ENCODE data around the gene RUVBL2. TPM values are rescaled to one million over a fixed set of nuclear protein-coding genes. Genes with fewer than 3 reads are reported as not detected.

Gene RUVBL2
- total RNA-seq, 1 experiment from 2014 or later: 322 TPM

GRCh38 chr19:48959341-48960239 is 34.1 kb upstream of the RUVBL2 start:
- no peak for DNase-seq (ENCODE audit: low read depth in 1 of 2, low spot score in 2 of 2)
- H3K36me3 ChIP-seq: peaks cover 37% of the 10 kb centered on the region
- no peaks in the 10 kb centered on the region; the same call in 1 of the 2 replicates for H3K9me3 ChIP-seq (replicated peaks)
- peaks cover 40% of the 10 kb centered on the region for H3K4me1 ChIP-seq (replicated peaks)
- no peak overlapping the region for H3K4me3 ChIP-seq
- H3K27ac ChIP-seq: no peak overlapping the region
- no peaks in the 10 kb centered on the region for H3K27me3 ChIP-seq (replicated peaks)

DNA sequence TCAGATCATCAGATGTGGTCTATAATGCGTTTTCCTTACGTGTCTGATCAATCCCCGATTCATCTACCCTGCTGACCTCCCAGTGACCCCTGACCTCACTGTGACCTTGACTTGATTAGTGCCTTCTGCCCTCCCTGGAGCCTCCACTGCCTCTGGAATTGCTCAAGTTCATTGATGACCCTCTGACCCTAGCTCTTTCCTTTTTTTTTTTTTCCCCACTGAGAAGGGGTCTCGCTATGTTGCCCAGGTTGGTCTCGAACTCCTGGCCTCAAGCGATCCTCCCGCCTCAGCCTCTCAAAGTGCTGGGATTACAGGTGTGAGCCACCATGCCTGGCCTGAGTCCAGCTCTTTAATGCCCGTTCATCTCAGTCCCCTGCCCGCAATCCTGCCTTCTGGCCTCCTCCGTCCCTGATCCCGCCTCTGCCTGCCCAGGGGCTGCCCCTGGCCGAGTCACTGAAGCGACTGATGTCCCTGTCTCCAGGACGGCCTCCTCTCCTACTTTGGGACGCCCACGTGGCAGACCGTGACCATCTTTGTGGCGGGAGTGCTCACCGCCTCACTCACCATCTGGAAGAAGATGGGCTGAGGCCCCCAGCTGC is 32.5 kb upstream of the RUVBL2 start:
- no peaks in the 10 kb centered on the region for H3K27me3 ChIP-seq (replicated peaks)
- H3K36me3 ChIP-seq: peaks cover 31% of the 10 kb centered on the region
- H3K27ac ChIP-seq: no peak overlapping the region
- H3K4me1 ChIP-seq (replicated peaks): peaks cover 30% of the 10 kb centered on the region
- H3K9me3 ChIP-seq (replicated peaks): no peaks in the 10 kb centered on the region; the same call in 1 of the 2 replicates
- no peak for DNase-seq (ENCODE audit: low read depth in 1 of 2, low spot score in 2 of 2)
- no peak overlapping the region for H3K4me3 ChIP-seq

DNA sequence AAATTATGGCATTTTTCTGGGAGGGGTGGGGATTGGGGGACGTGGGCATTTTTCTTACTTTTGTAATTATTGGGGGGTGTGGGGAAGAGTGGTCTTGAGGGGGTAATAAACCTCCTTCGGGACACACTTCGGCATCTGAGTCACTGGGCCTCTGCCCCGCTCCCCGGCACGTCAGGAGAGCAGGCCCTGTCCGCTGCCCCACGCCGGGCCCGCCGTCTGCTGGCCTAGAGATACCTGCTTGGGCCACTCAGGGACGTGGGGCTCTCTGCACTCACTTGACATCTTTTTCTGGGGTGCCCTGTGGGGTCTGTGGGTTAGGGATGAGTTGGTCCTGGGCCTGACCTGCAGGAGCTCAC is 32.0 kb upstream of the RUVBL2 start:
- Histone ChIP-seq H3K27ac (peak overlapping the region; percentile 67; the same call in 1 of the 2 replicates), H3K4me3 (no peak overlapping the region), H3K9me3 (replicated peaks) (no peaks in the 10 kb centered on the region; the same call in 1 of the 2 replicates), H3K36me3 (peaks cover 34% of the 10 kb centered on the region), H3K27me3 (replicated peaks) (no peaks in the 10 kb centered on the region), H3K4me1 (replicated peaks) (peaks cover 33% of the 10 kb centered on the region)
- no peak for DNase-seq (ENCODE audit: low read depth in 1 of 2, low spot score in 2 of 2)

DNA sequence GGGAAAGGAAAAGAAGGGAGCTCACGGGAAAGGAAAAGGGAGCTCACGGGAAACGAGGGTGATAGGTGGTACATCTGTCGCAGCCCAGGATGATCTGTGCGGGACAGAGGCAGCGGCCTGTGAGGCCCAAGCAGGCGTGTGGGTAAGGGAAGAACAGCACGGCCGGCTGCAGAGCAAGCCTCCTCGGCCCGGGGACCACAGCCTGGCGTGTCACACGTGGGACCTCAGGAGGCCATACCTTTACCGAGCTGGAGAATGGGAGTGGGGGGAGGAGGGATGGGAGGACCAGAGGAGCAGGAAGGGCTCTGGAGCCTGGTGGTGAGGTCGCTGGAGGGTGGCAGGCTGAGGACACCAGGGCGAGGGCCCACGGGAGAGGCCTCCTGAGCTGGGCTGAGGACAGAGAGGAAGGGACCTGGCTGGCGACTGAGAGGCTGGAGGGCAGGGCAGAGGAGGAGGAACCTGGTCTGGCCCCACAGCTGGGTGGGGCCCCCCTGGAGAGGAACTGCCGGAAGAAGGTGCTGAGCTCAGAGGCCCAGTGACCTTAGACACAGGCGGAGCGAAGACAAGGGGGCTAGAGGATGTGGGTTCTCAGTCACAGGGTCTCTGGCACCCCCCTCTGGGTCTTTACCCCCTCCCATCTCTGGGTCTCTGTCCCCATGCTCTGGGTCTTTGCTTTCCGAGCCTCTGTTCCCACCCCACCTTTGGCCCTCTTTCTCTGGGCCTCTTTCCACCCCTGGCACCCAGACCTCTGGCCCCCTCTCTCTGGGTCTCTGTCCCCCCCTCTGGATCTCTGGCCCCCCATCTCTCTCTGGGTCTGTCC is 31.4 kb upstream of the RUVBL2 start:
- H3K4me1 ChIP-seq (replicated peaks): peaks cover 39% of the 10 kb centered on the region
- H3K4me3 ChIP-seq: no peak overlapping the region
- H3K36me3 ChIP-seq: peaks cover 40% of the 10 kb centered on the region
- H3K27ac ChIP-seq: peak overlapping the region; percentile 67
- peak; percentile 51 to 69 for DNase-seq (ENCODE audit: low read depth in 1 of 2, low spot score in 2 of 2)
- H3K27me3 ChIP-seq (replicated peaks): no peaks in the 10 kb centered on the region
- no peaks in the 10 kb centered on the region; the same call in 1 of the 2 replicates for H3K9me3 ChIP-seq (replicated peaks)

DNA sequence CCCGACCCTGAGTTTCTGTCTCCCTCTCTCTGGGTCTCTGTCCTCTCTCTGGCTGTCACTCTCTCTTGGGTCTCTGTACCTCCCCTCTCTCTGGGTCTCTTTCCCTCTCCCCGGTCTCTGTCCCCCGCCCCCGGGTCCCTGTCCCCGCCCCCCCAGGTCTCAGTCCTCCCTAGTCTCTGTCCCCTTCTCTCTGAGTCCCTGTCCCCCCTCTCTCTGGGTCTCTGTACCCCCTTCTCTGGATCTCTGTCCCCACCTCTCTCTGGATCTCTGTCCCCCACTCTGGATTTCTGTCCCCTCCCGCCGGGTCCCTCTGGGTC is 30.9 kb upstream of the RUVBL2 start:
- H3K4me1 ChIP-seq (replicated peaks): peaks cover 40% of the 10 kb centered on the region
- no peak for DNase-seq (ENCODE audit: low read depth in 1 of 2, low spot score in 2 of 2)
- H3K27me3 ChIP-seq (replicated peaks): no peaks in the 10 kb centered on the region
- H3K4me3 ChIP-seq: no peak overlapping the region
- H3K9me3 ChIP-seq (replicated peaks): no peaks in the 10 kb centered on the region; the same call in 1 of the 2 replicates
- peaks cover 41% of the 10 kb centered on the region for H3K36me3 ChIP-seq
- peak overlapping the region; percentile 67 for H3K27ac ChIP-seq

GRCh38 chr19:48963371-48964204 is 30.1 kb upstream of the RUVBL2 start:
- Histone ChIP-seq H3K9me3 (replicated peaks) (no peaks in the 10 kb centered on the region; the same call in 1 of the 2 replicates), H3K27me3 (replicated peaks) (no peaks in the 10 kb centered on the region), H3K36me3 (peaks cover 48% of the 10 kb centered on the region), H3K27ac (peak overlapping the region; percentile 99), H3K4me3 (no peak overlapping the region), H3K4me1 (replicated peaks) (peaks cover 40% of the 10 kb centered on the region)
- peak; percentile 86 to 89 for DNase-seq (ENCODE audit: low read depth in 1 of 2, low spot score in 2 of 2)

- H3K4me1 ChIP-seq (replicated peaks): peaks cover 40% of the 10 kb centered on the region
- no peaks in the 10 kb centered on the region; the same call in 1 of the 2 replicates for H3K9me3 ChIP-seq (replicated peaks)
- DNase-seq (ENCODE audit: low read depth in 1 of 2, low spot score in 2 of 2): peak in 1 of 2 experiments; percentile 46
- no peak overlapping the region for H3K4me3 ChIP-seq
- peak overlapping the region; percentile 99 for H3K27ac ChIP-seq
- H3K36me3 ChIP-seq: peaks cover 57% of the 10 kb centered on the region
- no peaks in the 10 kb centered on the region for H3K27me3 ChIP-seq (replicated peaks)
Measured at GRCh38 chr19:48964205-48965039, 29.3 kb upstream of the RUVBL2 start.

DNA sequence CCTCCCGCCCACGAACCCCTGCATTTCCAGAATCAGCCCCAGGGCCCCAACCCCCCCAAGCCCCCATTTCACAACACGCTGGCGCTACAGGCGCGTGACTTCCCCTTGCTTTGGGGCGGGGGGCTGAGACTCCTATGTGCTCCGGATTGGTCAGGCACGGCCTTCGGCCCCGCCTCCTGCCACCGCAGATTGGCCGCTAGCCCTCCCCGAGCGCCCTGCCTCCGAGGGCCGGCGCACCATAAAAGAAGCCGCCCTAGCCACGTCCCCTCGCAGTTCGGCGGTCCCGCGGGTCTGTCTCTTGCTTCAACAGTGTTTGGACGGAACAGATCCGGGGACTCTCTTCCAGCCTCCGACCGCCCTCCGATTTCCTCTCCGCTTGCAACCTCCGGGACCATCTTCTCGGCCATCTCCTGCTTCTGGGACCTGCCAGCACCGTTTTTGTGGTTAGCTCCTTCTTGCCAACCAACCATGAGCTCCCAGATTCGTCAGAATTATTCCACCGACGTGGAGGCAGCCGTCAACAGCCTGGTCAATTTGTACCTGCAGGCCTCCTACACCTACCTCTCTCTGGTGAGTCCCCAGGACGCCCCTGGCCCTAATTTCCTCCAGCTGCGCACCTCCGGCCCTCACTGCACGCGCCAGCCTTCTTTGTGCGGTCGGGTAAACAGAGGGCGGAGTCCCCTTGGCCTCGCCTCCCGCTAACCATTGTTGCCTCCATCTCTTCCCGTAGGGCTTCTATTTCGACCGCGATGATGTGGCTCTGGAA is 28.5 kb upstream of the RUVBL2 start, which contains the start of gene FTL:
TSS of gene FTL (plus strand) at position 270 of the 766 bp plus-strand sequence. CDS start at position 469, 199 bp downstream.
- H3K27me3 ChIP-seq (replicated peaks): no peaks in the 10 kb centered on the region
- peak within 1 kb of the TSS; percentile 99 for H3K27ac ChIP-seq
- H3K36me3 ChIP-seq: peaks cover 64% of the 10 kb centered on the region
- peak; percentile 93 to 94 for DNase-seq (ENCODE audit: low read depth in 1 of 2, low spot score in 2 of 2)
- no peaks in the 10 kb centered on the region; the same call in 1 of the 2 replicates for H3K9me3 ChIP-seq (replicated peaks)
- peaks cover 40% of the 10 kb centered on the region for H3K4me1 ChIP-seq (replicated peaks)
- H3K4me3 ChIP-seq: peak within 1 kb of the TSS; percentile 52

DNA sequence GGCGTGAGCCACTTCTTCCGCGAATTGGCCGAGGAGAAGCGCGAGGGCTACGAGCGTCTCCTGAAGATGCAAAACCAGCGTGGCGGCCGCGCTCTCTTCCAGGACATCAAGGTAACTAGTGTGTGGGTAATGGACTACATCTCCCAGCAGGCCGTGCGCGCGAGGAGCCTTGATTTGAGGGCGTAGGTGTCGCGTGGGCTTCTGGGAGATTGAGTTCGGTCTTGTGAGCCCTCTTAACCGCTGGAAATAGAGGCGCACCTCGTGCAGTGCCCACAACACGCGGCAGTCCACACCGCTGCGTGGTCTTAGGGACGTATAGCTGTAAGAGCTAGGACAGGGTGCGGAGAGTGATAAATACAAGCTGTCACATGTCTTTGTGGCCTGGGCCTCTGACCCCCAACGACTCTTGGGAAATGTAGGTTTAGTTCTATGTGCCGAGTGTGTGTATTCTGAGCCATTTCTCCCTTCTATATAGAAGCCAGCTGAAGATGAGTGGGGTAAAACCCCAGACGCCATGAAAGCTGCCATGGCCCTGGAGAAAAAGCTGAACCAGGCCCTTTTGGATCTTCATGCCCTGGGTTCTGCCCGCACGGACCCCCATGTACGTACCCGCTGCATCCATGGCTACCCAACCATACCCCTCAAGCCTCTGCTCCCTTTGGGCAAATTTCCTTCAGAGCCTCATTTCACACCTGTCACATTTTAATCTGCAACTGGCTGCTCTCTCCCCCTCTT is 27.7 kb upstream of the RUVBL2 start:
- Histone ChIP-seq H3K36me3 (peaks cover 67% of the 10 kb centered on the region), H3K27ac (peak overlapping the region; percentile 7; the same call in 1 of the 2 replicates), H3K4me1 (replicated peaks) (peaks cover 43% of the 10 kb centered on the region), H3K4me3 (peak overlapping the region; percentile 52), H3K27me3 (replicated peaks) (no peaks in the 10 kb centered on the region), H3K9me3 (replicated peaks) (no peaks in the 10 kb centered on the region; the same call in 1 of the 2 replicates)
- DNase-seq (ENCODE audit: low read depth in 1 of 2, low spot score in 2 of 2): peak; percentile 86 to 87

- Histone ChIP-seq H3K9me3 (replicated peaks) (no peaks in the 10 kb centered on the region; the same call in 1 of the 2 replicates), H3K4me1 (replicated peaks) (peaks cover 45% of the 10 kb centered on the region), H3K36me3 (peaks cover 69% of the 10 kb centered on the region), H3K27ac (no peak overlapping the region), H3K27me3 (replicated peaks) (no peaks in the 10 kb centered on the region), H3K4me3 (peak overlapping the region; percentile 52)
- DNase-seq (ENCODE audit: low read depth in 1 of 2, low spot score in 2 of 2): peak in 1 of 2 experiments; percentile 22
Measured at GRCh38 chr19:48966541-48967345, 26.9 kb upstream of the RUVBL2 start.
